Epithelial cell of prostate (primary cell): Measurements from ENCODE around the gene SSBP4.

Experiments used
- DNase-seq: peaks from one replicate; pipeline ENCODE4 v3.0.0-alpha.2; 2011; ENCODE audit warnings: low read depth, low spot score
- H3K27ac ChIP-seq: fragments of 450-650 bp; 2 replicates; pipeline ENCODE4 v1.5.1; 2017; ENCODE audit warnings: mild to moderate bottlenecking

Gene SSBP4

GRCh38 chr19:18419699-18420460, 682 bp downstream of the SSBP4 start:
- DNase-seq = no peak
- peak overlapping the region; percentile 28 for H3K27ac ChIP-seq

- H3K27ac ChIP-seq = no peak overlapping the region
- no peak for DNase-seq
These were observed 1.7 kb downstream of the SSBP4 start for GRCh38 chr19:18420930-18421329.

GRCh38 chr19:18421371-18421959, 2.3 kb downstream of the SSBP4 start:
- no peak for DNase-seq
- no peak overlapping the region for H3K27ac ChIP-seq

- H3K27ac ChIP-seq = no peak overlapping the region
- DNase-seq = no peak
These were observed 3.5 kb downstream of the SSBP4 start for GRCh38 chr19:18422530-18423191.

GRCh38 chr19:18423258-18424020, 4.2 kb downstream of the SSBP4 start:
- no peak overlapping the region for H3K27ac ChIP-seq
- DNase-seq = no peak

- DNase-seq = no peak
These were observed 5.1 kb downstream of the SSBP4 start for GRCh38 chr19:18424122-18424889.

GRCh38 chr19:18424890-18425514, 5.8 kb downstream of the SSBP4 start:
- DNase-seq = no peak
- no peak overlapping the region for H3K27ac ChIP-seq

More at GRCh38 chr19:18424122-18424889, 5.1 kb downstream of the SSBP4 start:
- no peak overlapping the region for H3K27ac ChIP-seq

GRCh38 chr19:18425515-18426415, 6.6 kb downstream of the SSBP4 start:
- H3K27ac ChIP-seq = no peak overlapping the region
- no peak for DNase-seq

- DNase-seq = no peak
- no peak overlapping the region for H3K27ac ChIP-seq
These were observed 7.2 kb downstream of the SSBP4 start for GRCh38 chr19:18426416-18426767.

GRCh38 chr19:18427080-18427742, 8.0 kb downstream of the SSBP4 start:
- no peak overlapping the region for H3K27ac ChIP-seq
- DNase-seq = no peak

- no peak for DNase-seq
- no peak overlapping the region for H3K27ac ChIP-seq
These were observed 8.5 kb downstream of the SSBP4 start for GRCh38 chr19:18427743-18428113.

- no peak for DNase-seq
- no peak overlapping the region for H3K27ac ChIP-seq
These were observed 9.1 kb downstream of the SSBP4 start for GRCh38 chr19:18428173-18428786.

GRCh38 chr19:18428787-18429674, 9.8 kb downstream of the SSBP4 start:
- no peak for DNase-seq
- no peak overlapping the region for H3K27ac ChIP-seq

- no peak overlapping the region for H3K27ac ChIP-seq
- DNase-seq = no peak
These were observed 10.7 kb downstream of the SSBP4 start for GRCh38 chr19:18429717-18430416.

GRCh38 chr19:18430417-18431144, 11.4 kb downstream of the SSBP4 start:
- H3K27ac ChIP-seq = no peak overlapping the region
- no peak for DNase-seq
